Brain microvascular endothelial cell (primary cell): ENCODE measurements around the gene CUL5.

ENCODE experiments used
- DNase-seq: peaks from one replicate; pipeline ENCODE4 v3.0.0-alpha.2; 2020
- H3K27ac ChIP-seq: fragments of 250-450 bp; sonication (Bioruptor Pico); 2 replicates; pipeline ENCODE4 v1.5.1; 2020; ENCODE audit warnings: mild to moderate bottlenecking, moderate library complexity
- H3K27me3 ChIP-seq: fragments of 250-450 bp; sonication (Bioruptor Pico); replicated peaks from 2 replicates; pipeline ENCODE4 v1.5.1; 2020; ENCODE audit warnings: mild to moderate bottlenecking
- H3K36me3 ChIP-seq: fragments of 250-450 bp; sonication (Bioruptor Pico); replicated peaks from 2 replicates; pipeline ENCODE4 v1.5.1; 2020; ENCODE audit warnings: mild to moderate bottlenecking
- H3K4me3 ChIP-seq: 2 replicates; pipeline ENCODE4 v1.5.1; 2011; ENCODE audit warnings: low read depth, mild to moderate bottlenecking, control low read depth, low read length, moderate library complexity
- CTCF ChIP-seq: IDR thresholded peaks from 2 replicates; pipeline ENCODE4 v1.5.1; 2011; ENCODE audit warnings: low read depth, mild to moderate bottlenecking, moderate library complexity, low read length, control low read depth, inconsistent platforms; ENCODE audit errors: missing control alignments
- in situ Hi-C: cut with HindIII; loops from 2 replicates; pipeline ENCODE4 v1.10.0; 2017; ENCODE audit warnings: low sequenced_read_pairs, low pct_ligation_motif_present

The CUL5 gene

GRCh38 chr11:108009497-108010370 lies 1.0 kb downstream of the CUL5 start:
- no peak for TF ChIP-seq CTCF
- H3K4me3 ChIP-seq = peak overlapping the region; percentile 100
- peak overlapping the region; percentile 98 for H3K27ac ChIP-seq
- H3K27me3 ChIP-seq = no peaks in the 10 kb centered on the region
- in situ Hi-C loops = no loop called here
- no peaks in the 10 kb centered on the region for H3K36me3 ChIP-seq
- DNase-seq = peak; percentile 14

DNA sequence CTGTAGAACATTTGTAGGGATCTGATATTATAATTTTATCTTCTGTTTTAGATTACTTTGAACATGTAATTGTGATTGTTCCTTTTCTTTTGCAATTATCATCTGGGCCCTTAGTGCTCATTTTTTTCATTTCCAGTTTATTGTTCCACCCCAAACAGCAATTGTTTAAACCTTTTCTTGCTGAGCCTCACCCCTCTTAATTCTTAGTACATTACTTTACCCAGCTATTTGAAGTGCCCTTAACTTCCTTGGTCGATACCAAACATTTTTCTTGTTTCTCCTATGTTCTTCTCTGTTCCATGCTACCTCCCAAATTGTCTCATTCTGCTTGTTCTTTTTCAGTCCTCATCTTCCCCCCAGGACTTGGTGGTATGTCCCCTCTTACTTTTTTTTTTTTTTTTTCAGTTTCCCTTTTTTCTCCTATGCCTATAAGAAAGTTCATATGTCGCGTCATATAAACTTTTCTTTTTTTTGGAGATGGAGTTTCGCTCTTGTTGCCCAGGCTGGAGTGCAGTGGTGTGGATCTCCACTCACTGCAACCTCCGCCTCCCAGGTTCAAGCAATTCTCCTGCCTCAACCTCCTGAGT lies 3.5 kb downstream of the CUL5 start:
- TF ChIP-seq CTCF = no peak
- H3K36me3 ChIP-seq = no peaks in the 10 kb centered on the region
- H3K27me3 ChIP-seq = no peaks in the 10 kb centered on the region
- H3K4me3 ChIP-seq = no peak overlapping the region
- in situ Hi-C loops = no loop called here
- no peak for DNase-seq
- H3K27ac ChIP-seq = no peak overlapping the region

- no peak for DNase-seq
- H3K27ac ChIP-seq = no peak overlapping the region
- H3K27me3 ChIP-seq = no peaks in the 10 kb centered on the region
- in situ Hi-C loops = no loop called here
- no peaks in the 10 kb centered on the region for H3K36me3 ChIP-seq
- no peak overlapping the region for H3K4me3 ChIP-seq
- no peak for TF ChIP-seq CTCF
Measured at GRCh38 chr11:108016647-108017046, 7.9 kb downstream of the CUL5 start.

- Histone ChIP-seq H3K27me3 (no peaks in the 10 kb centered on the region), H3K4me3 (no peak overlapping the region), H3K27ac (no peak overlapping the region), H3K36me3 (no peaks in the 10 kb centered on the region)
- no peak for TF ChIP-seq CTCF
- in situ Hi-C loops = no loop called here
- DNase-seq = no peak
Measured at GRCh38 chr11:108018708-108019107, 10.0 kb downstream of the CUL5 start.

- peak; percentile 9 for DNase-seq
- H3K36me3 ChIP-seq = no peaks in the 10 kb centered on the region
- TF ChIP-seq CTCF = no peak
- no peak overlapping the region for H3K4me3 ChIP-seq
- H3K27me3 ChIP-seq = no peaks in the 10 kb centered on the region
- H3K27ac ChIP-seq = no peak overlapping the region
- in situ Hi-C loops = no loop called here
Measured at GRCh38 chr11:108019870-108020540, 11.3 kb downstream of the CUL5 start.
